ENCODE measurements around the gene TTLL5. TPM values are rescaled to one million over a fixed set of nuclear protein-coding genes. Genes with fewer than 3 reads are reported as not detected.

The TTLL5 gene
- total and polyA plus RNA-seq, 2 of the 13 experiments (the other 11 are each of a cell fraction or from before 2014, with no cell fraction given): 11.8 to 18.8 TPM

DNA sequence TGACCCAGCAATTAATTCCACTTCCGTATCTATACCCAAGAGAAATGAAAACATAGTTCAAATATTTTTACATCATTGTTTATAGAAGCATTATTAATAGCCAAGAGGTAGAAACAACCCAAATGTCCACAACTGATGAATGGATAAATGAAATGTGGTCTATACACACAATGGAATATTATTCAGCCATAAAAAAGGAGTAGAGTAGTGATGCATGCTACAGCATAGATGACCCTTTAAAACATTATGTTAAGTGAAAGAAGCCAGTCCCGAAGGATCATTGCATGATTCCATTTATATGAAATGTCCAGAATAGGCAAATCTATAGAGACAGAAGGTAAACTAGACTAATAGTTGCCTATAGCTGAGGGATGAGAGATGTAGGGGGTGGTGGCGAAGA, 291.4 kb downstream of the TTLL5 start:
- TF ChIP-seq NR2F1 (CRISPR knock-in tag; IDR thresholded peaks at IDR 0.05) (no peak), ATF1 (CRISPR knock-in tag; IDR thresholded peaks at IDR 0.05) (no peak), ATF7 (IDR thresholded peaks at IDR 0.05) (no peak), ATF7 (CRISPR knock-in tag; IDR thresholded peaks at IDR 0.05) (no peak)
- TF ChIP-seq, protein P1, sequence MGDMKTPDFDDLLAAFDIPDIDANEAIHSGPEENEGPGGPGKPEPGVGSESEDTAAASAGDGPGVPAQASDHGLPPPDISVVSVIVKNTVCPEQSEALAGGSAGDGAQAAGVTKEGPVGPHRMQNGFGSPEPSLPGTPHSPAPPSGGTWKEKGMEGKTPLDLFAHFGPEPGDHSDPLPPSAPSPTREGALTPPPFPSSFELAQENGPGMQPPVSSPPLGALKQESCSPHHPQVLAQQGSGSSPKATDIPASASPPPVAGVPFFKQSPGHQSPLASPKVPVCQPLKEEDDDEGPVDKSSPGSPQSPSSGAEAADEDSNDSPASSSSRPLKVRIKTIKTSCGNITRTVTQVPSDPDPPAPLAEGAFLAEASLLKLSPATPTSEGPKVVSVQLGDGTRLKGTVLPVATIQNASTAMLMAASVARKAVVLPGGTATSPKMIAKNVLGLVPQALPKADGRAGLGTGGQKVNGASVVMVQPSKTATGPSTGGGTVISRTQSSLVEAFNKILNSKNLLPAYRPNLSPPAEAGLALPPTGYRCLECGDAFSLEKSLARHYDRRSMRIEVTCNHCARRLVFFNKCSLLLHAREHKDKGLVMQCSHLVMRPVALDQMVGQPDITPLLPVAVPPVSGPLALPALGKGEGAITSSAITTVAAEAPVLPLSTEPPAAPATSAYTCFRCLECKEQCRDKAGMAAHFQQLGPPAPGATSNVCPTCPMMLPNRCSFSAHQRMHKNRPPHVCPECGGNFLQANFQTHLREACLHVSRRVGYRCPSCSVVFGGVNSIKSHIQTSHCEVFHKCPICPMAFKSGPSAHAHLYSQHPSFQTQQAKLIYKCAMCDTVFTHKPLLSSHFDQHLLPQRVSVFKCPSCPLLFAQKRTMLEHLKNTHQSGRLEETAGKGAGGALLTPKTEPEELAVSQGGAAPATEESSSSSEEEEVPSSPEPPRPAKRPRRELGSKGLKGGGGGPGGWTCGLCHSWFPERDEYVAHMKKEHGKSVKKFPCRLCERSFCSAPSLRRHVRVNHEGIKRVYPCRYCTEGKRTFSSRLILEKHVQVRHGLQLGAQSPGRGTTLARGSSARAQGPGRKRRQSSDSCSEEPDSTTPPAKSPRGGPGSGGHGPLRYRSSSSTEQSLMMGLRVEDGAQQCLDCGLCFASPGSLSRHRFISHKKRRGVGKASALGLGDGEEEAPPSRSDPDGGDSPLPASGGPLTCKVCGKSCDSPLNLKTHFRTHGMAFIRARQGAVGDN (CRISPR knock-in tag; IDR thresholded peaks at IDR 0.05): no peak
- TF ChIP-seq, protein P2, sequence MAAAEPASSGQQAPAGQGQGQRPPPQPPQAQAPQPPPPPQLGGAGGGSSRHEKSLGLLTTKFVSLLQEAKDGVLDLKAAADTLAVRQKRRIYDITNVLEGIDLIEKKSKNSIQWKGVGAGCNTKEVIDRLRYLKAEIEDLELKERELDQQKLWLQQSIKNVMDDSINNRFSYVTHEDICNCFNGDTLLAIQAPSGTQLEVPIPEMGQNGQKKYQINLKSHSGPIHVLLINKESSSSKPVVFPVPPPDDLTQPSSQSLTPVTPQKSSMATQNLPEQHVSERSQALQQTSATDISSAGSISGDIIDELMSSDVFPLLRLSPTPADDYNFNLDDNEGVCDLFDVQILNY (CRISPR knock-in tag; conservative IDR thresholded peaks at IDR 0.05): no peak
- TF ChIP-seq, protein P3, sequence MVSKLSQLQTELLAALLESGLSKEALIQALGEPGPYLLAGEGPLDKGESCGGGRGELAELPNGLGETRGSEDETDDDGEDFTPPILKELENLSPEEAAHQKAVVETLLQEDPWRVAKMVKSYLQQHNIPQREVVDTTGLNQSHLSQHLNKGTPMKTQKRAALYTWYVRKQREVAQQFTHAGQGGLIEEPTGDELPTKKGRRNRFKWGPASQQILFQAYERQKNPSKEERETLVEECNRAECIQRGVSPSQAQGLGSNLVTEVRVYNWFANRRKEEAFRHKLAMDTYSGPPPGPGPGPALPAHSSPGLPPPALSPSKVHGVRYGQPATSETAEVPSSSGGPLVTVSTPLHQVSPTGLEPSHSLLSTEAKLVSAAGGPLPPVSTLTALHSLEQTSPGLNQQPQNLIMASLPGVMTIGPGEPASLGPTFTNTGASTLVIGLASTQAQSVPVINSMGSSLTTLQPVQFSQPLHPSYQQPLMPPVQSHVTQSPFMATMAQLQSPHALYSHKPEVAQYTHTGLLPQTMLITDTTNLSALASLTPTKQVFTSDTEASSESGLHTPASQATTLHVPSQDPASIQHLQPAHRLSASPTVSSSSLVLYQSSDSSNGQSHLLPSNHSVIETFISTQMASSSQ (IDR thresholded peaks at IDR 0.05; ENCODE audit: low read depth): no peak
- TF ChIP-seq, protein P3 (CRISPR knock-in tag; IDR thresholded peaks at IDR 0.05; ENCODE audit: borderline replicate concordance): no peak
- Histone ChIP-seq H3K9ac (ENCODE audit: insufficient read depth, low read depth, low read length) (no peak overlapping the region), H3K36me3 (replicated peaks in 1 of 2; ENCODE audit: control insufficient read depth in 1 of 2, insufficient read depth in 2 of 2, low read length in 2 of 2) (no peaks in the 10 kb centered on the region), H4K20me1 (ENCODE audit: insufficient read depth, low read length) (no peaks in the 10 kb centered on the region), H3K4me1 (ENCODE audit: insufficient read depth, low read length) (no peaks in the 10 kb centered on the region), H3K9me3 (ENCODE audit: low read length) (no peaks in the 10 kb centered on the region), H3K27ac (ENCODE audit: extremely low read length, insufficient read depth, low read length) (no peak overlapping the region), H3K4me3 (replicated peaks in 1 of 3; ENCODE audit: insufficient read depth in 1 of 3, low read depth in 2 of 3, low read length in 3 of 3) (no peak overlapping the region), H2AFZ (ENCODE audit: low read length) (no peak overlapping the region), H3K27me3 (ENCODE audit: control insufficient read depth in 1 of 2, insufficient read depth in 2 of 2, low read length in 2 of 2) (no peaks in the 10 kb centered on the region), H3K4me2 (ENCODE audit: low read depth, low read length) (no peak overlapping the region), H3K79me2 (ENCODE audit: insufficient read depth, low read length) (no peaks in the 10 kb centered on the region)
- ChIA-PET POLR2A (no interaction called here), CTCF (ENCODE audit: low intra/inter-chr PET ratio, low total read pairs) (no interaction called here)
- intact Hi-C loops (cut with micrococcal nuclease; ENCODE audit: unreplicated experiment): no loop called here
- no peak for FAIRE-seq
- DNase-seq (ENCODE audit: low spot score): no peak
- in situ Hi-C loops (cut with HindIII; ENCODE audit: extremely low pct_ligation_motif_present, low pct_unique_long_range_greater_than_20kb): no loop called here
- WGBS (ENCODE audit: low lambda C conversion rate): 94% methylated on average over 3 of the region's 3 CpGs
- no peak for ATAC-seq
- BruUV-seq (replicated peaks): no TSS peak
